Kidney epithelial cell (primary cell): ENCODE data around the gene KRT15. TPM values are rescaled to one million over a fixed set of nuclear protein-coding genes. Genes with fewer than 3 reads are reported as not detected.

ENCODE experiments used
- DNase-seq: peaks from one replicate; pipeline ENCODE4 v3.0.0-alpha.2; 2010; ENCODE audit warnings: low read depth
- H3K27me3 ChIP-seq: 2 replicates; pipeline ENCODE4 v1.6.0; 2011; ENCODE audit warnings: low read length; ENCODE audit not compliant: control insufficient read depth, insufficient read depth
- H3K36me3 ChIP-seq: 2 replicates; pipeline ENCODE4 v1.5.1; 2011; ENCODE audit warnings: low read length; ENCODE audit not compliant: control insufficient read depth, insufficient read depth
- H3K4me3 ChIP-seq: 2 replicates; pipeline ENCODE4 v1.5.1; 2011; ENCODE audit warnings: low read depth, mild to moderate bottlenecking, control low read depth, low read length
- total RNA-seq: library from RNA; depleted of rRNA; stranded (reverse); fragments of >200 nt; gene quantifications from 2 replicates; pipeline ENCODE4 v1.2.3, GENCODE V29; 2015
- TF ChIP-seq, protein P1 (sequence below): IDR thresholded peaks from 2 replicates; pipeline ENCODE4 v1.5.1; 2011; ENCODE audit warnings: mild to moderate bottlenecking, moderate library complexity, low read length, control low read depth, inconsistent platforms; ENCODE audit not compliant: insufficient read depth, poor library complexity, severe bottlenecking

Gene KRT15
- total RNA-seq, 1 donor from 2014 or later = 1.3 TPM

DNA sequence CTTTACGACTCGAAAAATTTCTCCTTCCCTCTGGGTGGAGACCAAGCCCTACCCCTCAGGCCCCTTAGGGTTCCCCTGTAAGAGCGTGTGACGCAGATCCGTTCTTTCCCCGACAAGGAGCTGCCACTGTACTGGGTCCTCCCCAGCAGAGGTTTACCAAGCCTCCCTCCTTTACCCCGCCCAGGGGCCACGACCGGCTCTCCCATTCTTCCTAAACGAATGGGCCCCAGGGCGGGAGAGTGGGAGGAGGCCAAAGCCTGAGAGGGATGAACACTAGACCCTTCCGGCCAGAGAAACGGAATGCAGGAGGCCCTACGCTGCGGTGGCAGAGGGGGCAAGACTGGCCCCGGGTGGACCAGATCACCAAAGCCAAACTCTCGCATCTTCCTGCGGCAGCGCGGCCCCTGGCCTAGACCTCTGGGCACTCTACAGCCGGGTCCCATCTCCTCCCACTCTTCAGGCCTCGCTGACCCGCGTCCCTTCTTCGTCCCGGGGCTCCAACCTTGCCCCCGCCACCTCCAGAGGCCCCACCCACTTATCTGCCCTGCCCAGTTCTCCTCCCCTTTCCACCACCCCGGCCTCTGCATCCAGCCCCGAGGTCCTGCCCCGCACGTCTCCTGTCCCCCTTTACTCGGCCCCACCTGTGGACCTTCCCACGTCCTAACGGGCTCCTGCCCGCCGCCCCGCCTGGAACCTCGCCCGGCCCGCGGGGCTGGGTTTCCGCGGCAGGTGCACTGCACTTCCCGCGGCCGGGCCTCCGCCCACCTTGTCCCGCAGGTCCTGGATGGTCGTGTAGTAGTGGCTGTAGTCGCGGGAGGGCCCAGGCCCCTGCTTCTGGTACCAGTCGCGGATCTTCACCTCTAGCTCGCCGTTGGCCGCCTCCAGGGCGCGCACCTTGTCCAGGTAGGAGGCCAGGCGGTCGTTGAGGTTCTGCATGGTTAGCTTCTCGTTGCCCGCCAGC, 8.7 kb upstream of the KRT15 start:
- peak overlapping the region; percentile 90 for H3K4me3 ChIP-seq
- H3K27me3 ChIP-seq = no peaks in the 10 kb centered on the region
- TF ChIP-seq, protein P1, sequence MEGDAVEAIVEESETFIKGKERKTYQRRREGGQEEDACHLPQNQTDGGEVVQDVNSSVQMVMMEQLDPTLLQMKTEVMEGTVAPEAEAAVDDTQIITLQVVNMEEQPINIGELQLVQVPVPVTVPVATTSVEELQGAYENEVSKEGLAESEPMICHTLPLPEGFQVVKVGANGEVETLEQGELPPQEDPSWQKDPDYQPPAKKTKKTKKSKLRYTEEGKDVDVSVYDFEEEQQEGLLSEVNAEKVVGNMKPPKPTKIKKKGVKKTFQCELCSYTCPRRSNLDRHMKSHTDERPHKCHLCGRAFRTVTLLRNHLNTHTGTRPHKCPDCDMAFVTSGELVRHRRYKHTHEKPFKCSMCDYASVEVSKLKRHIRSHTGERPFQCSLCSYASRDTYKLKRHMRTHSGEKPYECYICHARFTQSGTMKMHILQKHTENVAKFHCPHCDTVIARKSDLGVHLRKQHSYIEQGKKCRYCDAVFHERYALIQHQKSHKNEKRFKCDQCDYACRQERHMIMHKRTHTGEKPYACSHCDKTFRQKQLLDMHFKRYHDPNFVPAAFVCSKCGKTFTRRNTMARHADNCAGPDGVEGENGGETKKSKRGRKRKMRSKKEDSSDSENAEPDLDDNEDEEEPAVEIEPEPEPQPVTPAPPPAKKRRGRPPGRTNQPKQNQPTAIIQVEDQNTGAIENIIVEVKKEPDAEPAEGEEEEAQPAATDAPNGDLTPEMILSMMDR = no peak
- peaks cover 7% of the 10 kb centered on the region for H3K36me3 ChIP-seq
- DNase-seq = no peak

DNA sequence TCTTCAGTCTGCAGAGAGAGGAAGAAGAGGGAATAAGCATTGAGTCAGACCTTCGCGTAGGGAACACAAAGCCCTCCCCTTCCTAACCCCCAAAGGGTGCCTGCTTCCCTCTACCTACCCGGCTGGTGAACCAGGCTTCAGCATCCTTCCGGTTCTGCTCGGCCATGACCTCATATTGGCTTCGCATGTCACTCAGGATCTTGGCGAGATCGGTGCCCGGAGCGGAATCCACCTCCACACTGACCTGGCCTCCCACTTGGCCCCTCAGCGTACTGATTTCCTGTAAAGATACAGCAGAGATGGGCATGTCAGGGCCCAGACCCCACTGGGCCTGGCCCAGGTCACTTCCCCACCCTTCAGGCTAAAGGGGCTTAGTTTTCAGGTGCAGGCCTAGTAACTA, 5.6 kb upstream of the KRT15 start:
- H3K27me3 ChIP-seq = no peaks in the 10 kb centered on the region
- H3K4me3 ChIP-seq = peak overlapping the region; percentile 29
- peaks cover 7% of the 10 kb centered on the region for H3K36me3 ChIP-seq
- TF ChIP-seq, protein P1 = no peak
- no peak for DNase-seq

DNA sequence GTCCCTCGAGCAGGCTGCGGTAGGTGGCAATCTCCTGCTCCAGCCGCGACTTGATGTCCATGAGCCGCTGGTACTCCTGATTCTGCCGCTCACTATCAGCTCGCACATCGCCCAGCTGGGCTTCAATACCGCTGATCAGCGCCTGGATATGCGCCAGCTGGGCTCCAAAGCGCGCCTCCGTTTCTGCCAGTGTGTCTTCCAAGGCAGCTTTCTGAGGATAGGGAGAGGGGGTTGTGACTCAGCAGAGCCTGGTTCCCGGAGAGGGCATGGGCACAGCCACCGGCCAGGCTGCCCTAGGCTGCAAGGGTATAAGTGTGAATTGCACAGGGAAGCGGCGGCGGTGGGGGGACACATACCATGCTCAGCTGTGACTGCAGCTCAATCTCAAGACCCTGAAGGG, 5.1 kb upstream of the KRT15 start:
- no peak for DNase-seq
- TF ChIP-seq, protein P1 = no peak
- H3K36me3 ChIP-seq = peaks cover 7% of the 10 kb centered on the region
- H3K27me3 ChIP-seq = no peaks in the 10 kb centered on the region
- peak overlapping the region; percentile 29 for H3K4me3 ChIP-seq

DNA sequence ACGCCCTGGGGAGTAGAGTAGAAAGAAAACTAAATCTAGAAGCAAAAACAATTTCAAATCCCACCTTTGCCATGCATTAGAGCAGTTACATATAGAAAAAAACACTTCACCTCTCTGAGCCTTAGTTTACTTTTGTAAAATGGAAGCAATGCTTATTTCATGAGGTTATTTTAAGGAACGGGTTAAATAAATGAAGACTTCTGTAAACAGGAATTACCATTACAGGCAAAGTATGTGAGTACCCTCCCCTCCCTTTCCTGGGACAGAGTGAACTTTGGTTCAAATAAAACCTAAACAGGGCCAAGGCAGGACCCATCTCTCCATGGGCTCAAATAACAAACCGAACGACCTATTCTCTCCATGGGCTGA, 4.5 kb upstream of the KRT15 start:
- TF ChIP-seq, protein P1 = no peak
- H3K4me3 ChIP-seq = no peak overlapping the region
- H3K27me3 ChIP-seq = no peaks in the 10 kb centered on the region
- DNase-seq = no peak
- H3K36me3 ChIP-seq = peaks cover 7% of the 10 kb centered on the region

DNA sequence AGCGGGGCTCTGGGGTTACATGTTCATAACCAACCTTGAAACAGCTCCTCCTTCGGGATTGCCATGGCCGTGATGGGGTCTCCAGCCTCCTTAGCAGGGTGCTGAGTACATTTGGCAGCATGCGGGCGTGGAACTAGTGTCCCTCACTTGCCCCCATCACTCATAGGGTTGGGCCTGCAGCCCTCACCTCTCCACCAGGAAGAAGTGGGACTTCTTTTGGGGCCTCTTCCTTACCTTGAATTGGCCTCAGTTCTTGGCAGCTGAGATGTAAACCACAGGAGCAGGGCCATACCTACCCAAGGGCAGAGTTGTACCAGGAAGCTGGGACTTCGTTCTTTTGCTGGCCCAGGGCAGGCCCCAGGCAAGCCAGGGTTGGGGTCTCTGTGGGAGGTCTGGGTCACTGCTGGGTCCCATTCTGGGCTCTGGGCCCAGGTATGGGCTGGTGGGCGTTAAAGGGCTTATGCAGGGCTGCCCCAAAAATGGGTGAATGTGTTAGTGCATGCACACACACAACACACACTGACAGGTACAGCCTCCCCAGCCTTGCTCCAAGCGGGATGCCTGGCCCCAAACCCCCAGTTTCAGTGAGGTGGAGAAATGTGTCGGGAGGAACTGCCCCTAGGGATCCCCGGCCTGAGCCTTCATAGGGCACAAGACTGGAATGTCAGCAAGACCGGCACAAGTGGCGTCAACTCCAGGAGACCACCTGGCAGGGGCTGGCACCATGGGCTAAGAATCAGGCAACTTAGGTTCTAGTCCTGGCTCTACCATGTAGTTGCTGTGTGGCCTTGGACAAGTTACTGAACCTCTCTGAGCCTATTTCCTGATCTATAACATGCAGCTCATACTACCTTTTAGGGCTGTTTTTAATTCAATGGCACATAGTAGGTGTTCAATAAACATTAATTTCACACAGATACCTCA, 3.9 kb upstream of the KRT15 start:
- Histone ChIP-seq H3K36me3 (peaks cover 7% of the 10 kb centered on the region), H3K4me3 (no peak overlapping the region), H3K27me3 (no peaks in the 10 kb centered on the region)
- DNase-seq = no peak
- TF ChIP-seq, protein P1 = no peak
